PC-9 (cell line): Measurements from ENCODE around the gene ANKRD10. TPM values are rescaled to one million over a fixed set of nuclear protein-coding genes. Genes with fewer than 3 reads are reported as not detected.

Experiments used
- BruUV-seq: library from RNA; stranded (reverse); fragments of 400-500 nt; replicated peaks from 2 replicates; lab custom pipeline; 2021; lab: Mats Ljungman, UMichigan
- CTCF ChIA-PET: fragments of 300-600 bp; sonication (Branson Sonifier 250); formaldehyde crosslinking; loops from one replicate; lab custom pipeline; 2022; ENCODE audit warnings: antibody characterized with exemption; lab: Charles Lee
- POLR2A ChIA-PET: fragments of 300-600 bp; sonication (Branson Sonifier 250); formaldehyde crosslinking; loops from one replicate; lab custom pipeline; 2022; ENCODE audit warnings: antibody characterized with exemption; ENCODE audit not compliant: unreplicated experiment; lab: Charles Lee
- DNase-seq, 2 experiments: peaks; one replicate each; pipeline versions ENCODE4 v3.0.0 to v3.0.0-alpha.2; 2015 to 2022; ENCODE audit warnings: mixed read lengths in 1 of 2
- H2AFZ ChIP-seq: fragments of 200-600 bp; sonication (generic); 2 replicates; pipeline ENCODE4 v1.8.1; 2017; ENCODE audit warnings: antibody characterized with exemption
- H3F3A ChIP-seq: fragments of 200-600 bp; sonication (generic); 2 replicates; pipeline ENCODE4 v1.8.1; 2017; ENCODE audit warnings: antibody characterized with exemption, mild to moderate bottlenecking, low read depth; ENCODE audit not compliant: insufficient read depth
- H3K27ac ChIP-seq: fragments of 200-600 bp; sonication (generic); 2 replicates; pipeline ENCODE4 v1.6.1; 2016; ENCODE audit warnings: mixed run types
- H3K27me3 ChIP-seq: fragments of 200-600 bp; sonication (generic); 2 replicates; pipeline ENCODE4 v1.6.1; 2016; ENCODE audit warnings: low read depth, mixed run types; ENCODE audit not compliant: insufficient read depth
- H3K36me3 ChIP-seq: fragments of 200-600 bp; sonication (generic); 2 replicates; pipeline ENCODE4 v1.6.1; 2016; ENCODE audit warnings: low read depth, mixed run types
- H3K4me1 ChIP-seq: fragments of 200-600 bp; sonication (generic); replicated peaks from 2 replicates; pipeline ENCODE4 v1.6.1; 2016; ENCODE audit warnings: mixed run types; ENCODE audit not compliant: insufficient read depth
- H3K4me2 ChIP-seq: fragments of 200-600 bp; sonication (generic); 2 replicates; pipeline ENCODE4 v1.6.1; 2017; ENCODE audit warnings: mixed run types
- H3K4me3 ChIP-seq: fragments of 200-600 bp; sonication (generic); 2 replicates; pipeline ENCODE4 v1.6.1; 2016; ENCODE audit warnings: mixed run types
- H3K79me2 ChIP-seq: fragments of 200-600 bp; sonication (generic); 2 replicates; pipeline ENCODE4 v1.6.1; 2017; ENCODE audit warnings: low read depth, mixed run types
- H3K9me2 ChIP-seq: fragments of 200-600 bp; sonication (generic); 2 replicates; pipeline ENCODE4 v1.8.1; 2017; ENCODE audit warnings: mild to moderate bottlenecking; ENCODE audit not compliant: insufficient read depth
- H3K9me3 ChIP-seq: fragments of 200-600 bp; sonication (generic); 2 replicates; pipeline ENCODE4 v1.8.1; 2016; ENCODE audit warnings: low read depth; ENCODE audit not compliant: insufficient read depth
- H4K20me1 ChIP-seq: fragments of 200-600 bp; sonication (generic); 2 replicates; pipeline ENCODE4 v1.8.1; 2017; ENCODE audit not compliant: insufficient read depth
- EZH2 ChIP-seq: fragments of 200-600 bp; sonication (generic); IDR thresholded peaks from 2 replicates; pipeline ENCODE4 v1.8.0; 2017; ENCODE audit warnings: antibody characterized with exemption, low read depth
- intact Hi-C: fragments of 100-400 bp; cut with micrococcal nuclease; formaldehyde crosslinking; loops from one replicate; pipeline ENCODE4 v1.10.0; 2022; ENCODE audit not compliant: unreplicated experiment
- total RNA-seq: library from RNA; stranded (reverse); gene quantifications from 2 replicates; pipeline ENCODE4 v1.2.3, GENCODE V29; 2021
- TF ChIP-seq, protein P1 (sequence below): fragments of 200-600 bp; sonication (generic); conservative IDR thresholded peaks from 2 replicates; pipeline ENCODE4 v1.6.1; 2017; ENCODE audit warnings: mixed run types, antibody characterized with exemption, mild to moderate bottlenecking, moderate library complexity

ANKRD10 gene
- total RNA-seq, 1 experiment from 2014 or later = 155 TPM

- H3F3A ChIP-seq = peaks cover 23% of the 10 kb centered on the region
- peaks cover 22% of the 10 kb centered on the region for H3K4me1 ChIP-seq
- intact Hi-C loops = loop anchor here (10.0 kb wide), 1 partner anchor 680 kb away; no protein-coding TSS in a partner anchor
- no peak overlapping the region for H3K4me2 ChIP-seq
- H3K4me3 ChIP-seq = no peak overlapping the region
- POLR2A ChIA-PET = no interaction called here
- peaks cover 80% of the 10 kb centered on the region for H3K79me2 ChIP-seq
- no peaks in the 10 kb centered on the region for H3K9me3 ChIP-seq
- peaks cover 44% of the 10 kb centered on the region for H3K36me3 ChIP-seq
- peaks cover 16% of the 10 kb centered on the region for H4K20me1 ChIP-seq
- no TSS peak for BruUV-seq
- H3K9me2 ChIP-seq = no peaks in the 10 kb centered on the region
- no peak for DNase-seq
- no peaks in the 10 kb centered on the region for H3K27me3 ChIP-seq
- CTCF ChIA-PET = no interaction called here
- H2AFZ ChIP-seq = no peak overlapping the region
- no peak overlapping the region for H3K27ac ChIP-seq
- TF ChIP-seq, protein P1, sequence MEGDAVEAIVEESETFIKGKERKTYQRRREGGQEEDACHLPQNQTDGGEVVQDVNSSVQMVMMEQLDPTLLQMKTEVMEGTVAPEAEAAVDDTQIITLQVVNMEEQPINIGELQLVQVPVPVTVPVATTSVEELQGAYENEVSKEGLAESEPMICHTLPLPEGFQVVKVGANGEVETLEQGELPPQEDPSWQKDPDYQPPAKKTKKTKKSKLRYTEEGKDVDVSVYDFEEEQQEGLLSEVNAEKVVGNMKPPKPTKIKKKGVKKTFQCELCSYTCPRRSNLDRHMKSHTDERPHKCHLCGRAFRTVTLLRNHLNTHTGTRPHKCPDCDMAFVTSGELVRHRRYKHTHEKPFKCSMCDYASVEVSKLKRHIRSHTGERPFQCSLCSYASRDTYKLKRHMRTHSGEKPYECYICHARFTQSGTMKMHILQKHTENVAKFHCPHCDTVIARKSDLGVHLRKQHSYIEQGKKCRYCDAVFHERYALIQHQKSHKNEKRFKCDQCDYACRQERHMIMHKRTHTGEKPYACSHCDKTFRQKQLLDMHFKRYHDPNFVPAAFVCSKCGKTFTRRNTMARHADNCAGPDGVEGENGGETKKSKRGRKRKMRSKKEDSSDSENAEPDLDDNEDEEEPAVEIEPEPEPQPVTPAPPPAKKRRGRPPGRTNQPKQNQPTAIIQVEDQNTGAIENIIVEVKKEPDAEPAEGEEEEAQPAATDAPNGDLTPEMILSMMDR = no peak
These were observed 10.1 kb downstream of the ANKRD10 start for GRCh38 chr13:110904748-110905147.

- TF ChIP-seq, protein P1 = no peak
- no peak for TF ChIP-seq EZH2
- no TSS peak for BruUV-seq
- Histone ChIP-seq H3K4me2 (no peak overlapping the region), H3K27me3 (no peaks in the 10 kb centered on the region), H3F3A (peaks cover 4% of the 10 kb centered on the region), H3K36me3 (peaks cover 51% of the 10 kb centered on the region), H3K9me2 (no peaks in the 10 kb centered on the region), H3K9me3 (no peaks in the 10 kb centered on the region), H3K4me1 (peaks cover under 1% of the 10 kb centered on the region; the same call in 1 of the 2 replicates), H3K27ac (0 out of 2 replicates have a peak overlapping the region, but pooled peaks have one; percentile 17), H2AFZ (no peak overlapping the region), H3K4me3 (no peak overlapping the region), H4K20me1 (0 out of 2 replicates have a peak, but pooled peaks cover 5% of the 10 kb centered on the region), H3K79me2 (peaks cover 60% of the 10 kb centered on the region)
- CTCF ChIA-PET = interaction anchor here (0.7 kb wide), 1 partner anchor 256 kb away, joined by 6 read pairs; no protein-coding TSS in a partner anchor
- intact Hi-C loops = loop anchor here (10.0 kb wide), 1 partner anchor 678 kb away; no protein-coding TSS in a partner anchor
- POLR2A ChIA-PET = no interaction called here
- no peak for DNase-seq
These were observed 12.5 kb downstream of the ANKRD10 start for GRCh38 chr13:110902370-110902769.

DNA sequence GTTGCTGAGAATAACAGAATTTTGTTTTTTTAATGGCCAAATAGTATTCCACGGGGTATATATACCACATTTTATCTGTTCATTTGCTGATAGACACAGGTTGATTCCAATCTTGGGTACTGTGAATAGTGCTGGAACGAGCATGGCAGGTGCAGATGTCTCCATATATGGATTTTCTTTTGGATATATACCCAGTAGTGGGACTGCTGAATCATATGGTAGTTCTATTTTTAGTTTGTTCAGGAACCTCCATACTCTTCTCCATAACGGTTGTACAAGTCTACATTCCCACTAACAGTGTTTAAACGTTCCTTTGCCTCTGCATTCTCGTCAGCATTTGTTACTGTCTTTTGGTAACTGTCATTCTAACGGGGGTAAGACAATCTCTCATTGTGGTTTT lies 17.3 kb downstream of the ANKRD10 start:
- Histone ChIP-seq H3K36me3 (peaks cover 40% of the 10 kb centered on the region), H3K79me2 (peaks cover 17% of the 10 kb centered on the region)
- BruUV-seq = no TSS peak

More for the DNA sequence above, 17.3 kb downstream of the ANKRD10 start:
- H2AFZ ChIP-seq = no peak overlapping the region
- peaks cover 12% of the 10 kb centered on the region; the same call in 1 of the 2 replicates for H4K20me1 ChIP-seq
- no peak overlapping the region for H3K4me2 ChIP-seq
- no peaks in the 10 kb centered on the region for H3K9me2 ChIP-seq
- DNase-seq = no peak
- ChIA-PET POLR2A (no interaction called here), CTCF (no interaction called here)
- H3K4me1 ChIP-seq = peaks cover 9% of the 10 kb centered on the region
- H3K9me3 ChIP-seq = no peaks in the 10 kb centered on the region
- TF ChIP-seq EZH2 = no peak
- TF ChIP-seq, protein P1 = no peak
- peaks cover 16% of the 10 kb centered on the region; the same call in 1 of the 2 replicates for H3F3A ChIP-seq
- no peaks in the 10 kb centered on the region for H3K27me3 ChIP-seq
- H3K27ac ChIP-seq = no peak overlapping the region
- intact Hi-C loops = no loop called here
- no peak overlapping the region for H3K4me3 ChIP-seq
